Fibroblast of peridontal ligament (primary cell): ENCODE results near the gene EFNB2.

Experiments
- DNase-seq: peaks from one replicate; pipeline ENCODE4 v3.0.0-alpha.2; 2010; ENCODE audit errors: extremely low read depth

EFNB2 gene

GRCh38 chr13:106484537-106485193 is 50.8 kb downstream of the EFNB2 start:
- no peak for DNase-seq

GRCh38 chr13:106484084-106484483 is 51.4 kb downstream of the EFNB2 start:
- DNase-seq: no peak

GRCh38 chr13:106481919-106482318 is 53.5 kb downstream of the EFNB2 start:
- no peak for DNase-seq

GRCh38 chr13:106480351-106480910 is 55.0 kb downstream of the EFNB2 start:
- DNase-seq: no peak

GRCh38 chr13:106479929-106480328 is 55.5 kb downstream of the EFNB2 start:
- DNase-seq: no peak

GRCh38 chr13:106478116-106478515 is 57.3 kb downstream of the EFNB2 start:
- DNase-seq: no peak

GRCh38 chr13:106477303-106477702 is 58.2 kb downstream of the EFNB2 start:
- no peak for DNase-seq

GRCh38 chr13:106475852-106476251 is 59.6 kb downstream of the EFNB2 start:
- DNase-seq: no peak

GRCh38 chr13:106474912-106475311 is 60.5 kb downstream of the EFNB2 start:
- no peak for DNase-seq

- DNase-seq: no peak
These were observed 62.3 kb downstream of the EFNB2 start for GRCh38 chr13:106473154-106473553.

GRCh38 chr13:106472621-106473020 is 62.8 kb downstream of the EFNB2 start:
- no peak for DNase-seq

GRCh38 chr13:106471957-106472543 is 63.4 kb downstream of the EFNB2 start:
- peak; percentile 71 for DNase-seq

- no peak for DNase-seq
These were observed 64.9 kb downstream of the EFNB2 start for GRCh38 chr13:106470576-106470975.

GRCh38 chr13:106468744-106469590 is 66.5 kb downstream of the EFNB2 start:
- DNase-seq: no peak

GRCh38 chr13:106468207-106468606 is 67.3 kb downstream of the EFNB2 start:
- no peak for DNase-seq

GRCh38 chr13:106467427-106468122 is 67.9 kb downstream of the EFNB2 start:
- DNase-seq: no peak

- DNase-seq: no peak
These were observed 68.6 kb downstream of the EFNB2 start for GRCh38 chr13:106466691-106467426.

GRCh38 chr13:106464076-106464475 is 71.4 kb downstream of the EFNB2 start:
- DNase-seq: peak; percentile 62

- no peak for DNase-seq
These were observed 72.8 kb downstream of the EFNB2 start for GRCh38 chr13:106462710-106463109.

GRCh38 chr13:106455777-106456176 is 79.7 kb downstream of the EFNB2 start:
- DNase-seq: peak; percentile 30

GRCh38 chr13:106455190-106455589 is 80.3 kb downstream of the EFNB2 start:
- DNase-seq: no peak
